Renal cortex interstitium (tissue), 15 donors: ENCODE results near the gene CYP27C1. TPM values are rescaled to one million over a fixed set of nuclear protein-coding genes. Genes with fewer than 3 reads are reported as not detected.
"Not testable (repeated sequence)": the region's sequence is repeated elsewhere in the genome, so short reads cannot be mapped to it uniquely, and the experiment has no call there.

ENCODE experiments used
- DNase-seq, 11 donors: peaks; one replicate each; pipeline ENCODE4 v3.0.0-alpha.2; 2013; ENCODE audit warnings: low read depth in 9 of 11, low spot score in 4 of 11; ENCODE audit errors: extremely low read depth in 1 of 11
- long read RNA-seq, 16 experiments: transcript quantifications; one replicate each; lab custom pipeline, GENCODE V29; 2026
- polyA plus RNA-seq, 3 donors: library from polyadenylated mRNA; unstranded; fragments of 120-200 nt; gene quantifications; one replicate each; pipeline ENCODE4 v1.2.1, GENCODE V29; 2013; ENCODE audit not compliant: insufficient read length in 3 of 3

CYP27C1 gene, protein sequence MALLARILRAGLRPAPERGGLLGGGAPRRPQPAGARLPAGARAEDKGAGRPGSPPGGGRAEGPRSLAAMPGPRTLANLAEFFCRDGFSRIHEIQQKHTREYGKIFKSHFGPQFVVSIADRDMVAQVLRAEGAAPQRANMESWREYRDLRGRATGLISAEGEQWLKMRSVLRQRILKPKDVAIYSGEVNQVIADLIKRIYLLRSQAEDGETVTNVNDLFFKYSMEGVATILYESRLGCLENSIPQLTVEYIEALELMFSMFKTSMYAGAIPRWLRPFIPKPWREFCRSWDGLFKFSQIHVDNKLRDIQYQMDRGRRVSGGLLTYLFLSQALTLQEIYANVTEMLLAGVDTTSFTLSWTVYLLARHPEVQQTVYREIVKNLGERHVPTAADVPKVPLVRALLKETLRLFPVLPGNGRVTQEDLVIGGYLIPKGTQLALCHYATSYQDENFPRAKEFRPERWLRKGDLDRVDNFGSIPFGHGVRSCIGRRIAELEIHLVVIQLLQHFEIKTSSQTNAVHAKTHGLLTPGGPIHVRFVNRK
- 10 to 100 TPM in 1 of 3 donors, 1 to 10 TPM in 2; 7.0 to 12.3 (median 8.9) TPM for polyA plus RNA-seq
- long read RNA-seq, donor 1, result 0 reads
- long read RNA-seq, donor 2, result 0 reads
- long read RNA-seq, donor 3, result 0 reads
- long read RNA-seq, donor 4, result 0 reads
- long read RNA-seq, donor 5, result 0 reads
- long read RNA-seq, donor 6, result 0 reads
- long read RNA-seq, donor 7, result 0 reads
- long read RNA-seq, donor 8, result 0 reads
- long read RNA-seq, donor 9, result 0 reads
- long read RNA-seq, donor 10, result 0 reads
- long read RNA-seq, donor 11, result 0 reads
- long read RNA-seq, donor 12, result 0 reads
- long read RNA-seq, donor 13, result 0 reads
- long read RNA-seq, donor 14, result 0 reads
- long read RNA-seq, donor 15, result 0 reads
- long read RNA-seq, donor 16, result 0 reads

DNA sequence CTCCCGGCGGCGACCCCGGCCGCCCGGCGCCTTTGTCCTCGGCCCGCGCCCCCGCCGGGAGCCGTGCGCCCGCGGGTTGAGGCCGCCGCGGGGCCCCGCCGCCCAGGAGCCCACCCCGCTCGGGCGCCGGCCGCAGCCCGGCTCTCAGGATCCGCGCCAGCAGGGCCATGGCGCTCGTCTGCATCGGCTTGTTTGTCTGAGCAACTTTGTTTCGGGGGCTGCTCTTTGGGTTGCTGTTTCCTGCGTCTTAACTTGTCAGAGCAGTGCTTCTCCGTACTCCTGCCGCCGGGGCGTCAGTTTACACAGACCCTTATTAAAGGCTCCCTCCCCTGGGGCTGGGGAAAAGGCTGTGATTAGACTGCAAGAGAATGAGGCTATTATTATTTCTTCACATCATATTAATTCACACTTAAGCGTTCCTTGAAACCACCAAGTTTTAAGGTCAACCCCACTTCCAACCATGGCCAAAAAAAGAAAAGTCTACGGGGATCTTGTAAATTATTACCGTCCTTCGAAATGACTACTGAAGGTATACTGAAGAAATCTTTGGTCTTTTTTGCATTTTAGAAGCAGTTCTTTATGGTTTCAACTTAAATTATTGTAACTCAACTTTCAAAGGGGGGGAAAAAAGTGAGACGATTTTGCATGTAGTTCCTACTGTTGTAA lies at the start of gene CYP27C1:
CYP27C1 (minus strand) TSS at position 198 of the 666 bp plus-strand sequence; CDS start at position 169, 29 bp downstream.
- peak in 7 of 11 donors; percentile 33 to 59 (median 45) for DNase-seq

GRCh38 chr2:127261804-127262406 lies 41.8 kb upstream of the CYP27C1 start:
- peak in 2 of 11 donors; percentile 1 to 6 for DNase-seq

- DNase-seq, result no peak
Measured at GRCh38 chr2:127259355-127259754, 39.3 kb upstream of the CYP27C1 start.

GRCh38 chr2:127256866-127257265 lies 36.8 kb upstream of the CYP27C1 start:
- no peak for DNase-seq

- no peak for DNase-seq
Measured at GRCh38 chr2:127256381-127256780, 36.3 kb upstream of the CYP27C1 start.

DNA sequence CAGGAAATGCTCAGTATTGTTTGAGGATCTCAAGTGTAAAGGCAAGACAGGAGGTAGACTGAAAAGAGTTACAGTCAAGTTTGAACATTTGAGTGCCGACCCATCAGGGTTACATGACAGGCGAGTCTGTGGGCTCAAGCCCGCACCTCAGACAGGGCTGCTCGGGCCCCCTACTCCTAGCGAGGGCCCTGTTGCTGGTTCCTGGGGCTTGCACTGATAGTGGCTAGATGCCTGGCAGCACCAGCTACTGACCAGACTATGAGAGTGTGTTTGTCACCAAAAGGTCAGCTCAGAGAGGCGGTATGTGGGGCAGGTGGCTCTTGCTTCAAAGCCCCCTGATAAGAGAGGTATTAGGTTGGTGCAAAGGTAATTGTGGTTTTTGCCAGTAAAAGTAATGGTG lies 35.6 kb upstream of the CYP27C1 start:
- DNase-seq, result no peak

DNA sequence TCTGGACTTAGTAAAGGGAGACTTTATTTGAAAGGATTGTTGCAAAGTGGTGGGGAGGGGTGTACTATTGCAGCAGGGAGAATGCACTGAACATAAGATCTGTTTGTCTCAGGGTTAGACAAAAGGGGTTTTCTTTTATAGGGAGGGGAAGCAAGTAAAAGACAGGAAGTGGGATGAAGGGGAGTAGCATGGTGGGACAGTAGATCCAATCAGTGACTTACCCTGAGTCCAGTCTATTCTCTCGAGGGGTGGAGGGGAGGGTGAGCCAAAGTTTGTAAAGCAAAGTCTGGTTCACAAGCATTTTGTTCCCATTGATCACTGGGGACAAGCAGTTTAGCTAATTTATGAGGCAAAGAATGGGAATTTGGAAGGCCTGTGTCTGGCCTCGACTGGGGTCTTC lies 35.0 kb upstream of the CYP27C1 start:
- DNase-seq, result peak in 1 of 11 donors; percentile 0

DNA sequence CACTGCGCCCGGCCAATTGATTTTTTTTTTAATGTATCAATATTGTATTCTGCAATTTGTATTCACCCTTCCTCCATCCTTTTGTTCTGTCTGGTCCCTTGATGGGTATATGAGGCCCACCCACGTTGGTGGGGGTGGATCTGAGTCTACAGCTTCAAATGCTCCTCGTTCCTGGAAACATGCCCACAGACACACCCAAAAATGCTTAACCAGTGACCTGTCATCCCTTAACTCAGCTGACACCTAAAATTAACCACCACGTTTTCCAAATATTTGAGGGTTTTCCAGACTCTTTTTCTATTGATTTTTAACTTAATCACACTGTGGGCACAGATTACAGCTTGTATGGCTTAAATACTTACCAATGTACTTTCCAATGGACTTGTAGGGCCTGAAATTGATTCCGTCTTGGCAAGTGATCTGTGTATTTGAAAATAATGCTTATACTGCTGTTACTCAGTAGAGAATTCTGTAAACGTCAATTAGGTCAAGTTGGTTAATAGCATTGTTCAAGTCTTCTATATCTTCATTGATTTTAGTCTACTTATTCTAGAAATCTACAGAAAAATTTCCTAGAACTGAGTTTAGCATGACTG lies 34.4 kb upstream of the CYP27C1 start:
- DNase-seq, result no peak

DNA sequence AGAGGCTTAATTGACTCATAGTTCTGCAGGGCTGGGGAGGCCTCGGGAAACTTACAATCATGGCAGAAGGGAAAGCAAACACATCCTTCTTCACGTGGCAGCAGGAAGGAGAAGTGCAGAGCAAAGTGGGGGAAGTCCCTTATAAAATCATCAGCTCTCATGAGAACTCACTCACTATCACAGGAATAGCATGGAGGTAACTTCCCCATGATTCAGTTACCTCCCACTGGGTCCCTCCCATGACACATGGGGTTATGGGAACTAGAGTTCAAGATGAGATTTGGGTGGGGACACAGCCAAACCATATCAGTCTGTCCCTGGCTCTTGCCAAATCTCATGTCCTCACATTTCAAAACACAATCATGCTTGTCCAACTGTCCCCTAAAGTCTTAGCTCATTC lies 21.1 kb upstream of the CYP27C1 start:
- not testable (repeated sequence) for DNase-seq

GRCh38 chr2:127239395-127239794 lies 19.3 kb upstream of the CYP27C1 start:
- DNase-seq, result no peak

DNA sequence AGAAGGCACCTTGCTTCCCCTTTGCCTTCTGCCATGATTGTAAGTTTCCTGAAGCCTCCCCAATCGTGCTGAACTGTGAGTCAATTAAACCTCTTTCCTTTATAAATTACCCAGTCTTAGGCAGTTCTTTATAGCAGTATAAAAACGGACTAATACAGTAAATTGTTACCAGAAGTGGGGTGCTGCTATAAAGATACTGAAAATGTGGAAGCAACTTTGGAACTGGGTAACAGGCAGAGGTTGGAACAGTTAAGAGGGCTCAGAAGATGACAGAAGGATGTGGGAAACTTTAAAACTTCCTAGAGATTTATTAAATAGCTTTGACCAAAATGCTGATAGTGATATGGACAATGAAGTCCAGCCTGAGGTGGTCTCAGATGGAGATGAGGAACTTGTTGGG lies 17.7 kb upstream of the CYP27C1 start:
- DNase-seq, result not testable (repeated sequence)

DNA sequence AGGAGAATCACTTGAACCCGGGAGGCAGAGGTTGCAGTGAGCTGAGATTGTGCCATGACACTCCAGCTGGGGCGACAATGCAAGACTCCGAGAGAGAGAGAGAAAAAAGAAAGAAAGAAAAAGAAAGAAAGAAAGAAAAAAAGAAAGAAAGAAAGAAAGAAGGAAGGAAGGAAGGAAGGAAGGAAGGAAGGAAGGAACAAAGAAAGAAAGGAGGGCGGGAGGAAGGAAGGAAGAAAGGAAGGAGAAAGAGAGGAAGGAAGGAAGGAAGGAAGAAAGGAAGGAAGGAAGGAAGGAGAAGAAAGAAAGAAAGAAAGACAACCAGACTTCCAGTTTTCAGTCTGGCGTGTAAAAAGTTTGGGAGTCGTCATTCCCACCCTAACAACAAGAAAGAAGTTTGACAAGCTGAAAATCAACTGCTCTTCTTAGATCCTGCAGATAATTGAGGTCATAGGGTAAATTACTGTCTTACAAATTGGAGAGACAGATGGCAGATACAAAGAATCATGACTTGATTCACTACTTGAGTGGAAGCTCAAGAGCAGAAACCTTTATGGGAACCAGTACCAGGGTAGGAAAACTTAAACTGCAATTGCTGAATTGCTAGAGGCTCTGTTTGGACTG lies 15.1 kb upstream of the CYP27C1 start:
- no peak for DNase-seq

GRCh38 chr2:127233710-127234109 lies 13.6 kb upstream of the CYP27C1 start:
- DNase-seq, result no peak

DNA sequence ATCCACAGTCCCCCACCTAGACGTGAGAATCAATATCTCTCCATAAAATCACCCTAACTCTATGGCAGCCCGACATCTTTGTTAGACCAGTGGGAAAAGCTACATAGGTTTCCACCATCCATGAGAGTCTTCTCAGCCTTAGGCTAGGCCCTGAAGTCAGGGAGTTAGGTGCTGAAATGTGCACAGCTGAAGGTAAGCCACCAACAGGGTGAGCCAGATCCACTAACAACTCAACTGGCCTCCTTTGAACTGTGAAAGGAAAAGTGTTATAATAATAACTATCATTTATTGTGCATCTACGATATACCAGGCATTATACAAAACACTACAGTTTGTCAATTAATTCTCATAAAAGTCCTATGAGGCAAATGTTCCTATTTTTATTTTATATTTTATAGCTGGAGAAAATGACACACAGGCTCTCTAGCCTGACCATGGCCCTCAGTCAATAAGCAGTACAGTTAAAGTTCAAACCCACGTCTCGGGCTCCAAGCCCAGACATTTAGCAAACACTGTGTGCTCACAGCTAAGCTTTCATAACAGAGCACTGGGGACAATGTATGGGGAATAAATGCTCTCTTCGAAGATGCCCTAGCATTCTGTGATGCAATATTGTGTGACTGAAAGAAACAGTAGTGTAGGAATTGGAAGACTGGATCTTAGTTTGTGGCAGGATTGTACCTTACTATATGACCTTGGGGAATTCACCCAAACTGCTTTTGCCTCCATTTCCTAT lies 11.2 kb upstream of the CYP27C1 start:
- no peak for DNase-seq

DNA sequence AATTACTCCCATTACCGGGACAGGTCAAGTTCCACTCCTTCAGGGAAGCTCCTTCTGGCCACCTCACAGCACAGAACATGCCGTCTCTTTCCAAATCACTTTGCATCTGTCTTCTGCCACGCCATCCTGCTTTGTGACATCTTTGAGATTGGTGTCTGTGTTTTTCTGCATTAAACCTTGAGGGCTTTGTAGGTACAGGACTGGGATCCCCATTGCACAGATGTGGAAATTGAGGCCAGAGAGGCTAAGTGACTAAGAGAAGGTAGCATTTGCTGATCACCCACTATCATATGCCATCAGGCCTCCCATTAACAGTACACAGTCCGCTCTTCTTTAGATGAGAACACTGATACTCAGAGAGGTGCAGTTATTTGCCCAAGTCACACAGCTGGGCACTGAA lies 9.5 kb upstream of the CYP27C1 start:
- DNase-seq, result no peak

- no peak for DNase-seq
Measured at GRCh38 chr2:127228102-127228501, 8.0 kb upstream of the CYP27C1 start.

DNA sequence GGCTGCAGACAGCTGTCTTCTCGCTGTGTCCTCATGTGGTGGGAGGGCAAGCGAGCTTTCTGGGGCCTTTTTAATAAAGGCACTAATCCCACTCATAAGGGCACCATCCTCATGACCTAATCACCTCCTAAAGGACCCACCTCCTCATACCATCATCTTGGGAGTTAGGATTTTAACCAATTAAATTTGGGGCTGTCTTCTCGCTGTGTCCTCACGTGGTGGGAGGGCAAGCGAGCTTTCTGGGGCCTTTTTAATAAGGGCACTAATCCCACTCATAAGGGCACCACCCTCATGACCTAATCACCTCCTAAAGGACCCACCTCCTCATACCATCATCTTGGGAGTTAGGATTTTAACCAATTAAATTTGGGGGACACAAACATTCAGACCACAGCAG lies 7.2 kb upstream of the CYP27C1 start:
- not testable (repeated sequence) for DNase-seq
